ENCODE results near the gene KCNC2.

The KCNC2 gene

GRCh38 chr12:75042125-75042524 lies 167.5 kb downstream of the KCNC2 start:
- no peaks in the 10 kb centered on the region for H3K27me3 ChIP-seq (ENCODE audit: insufficient read depth, poor library complexity, severe bottlenecking)
- TF ChIP-seq POLR2AphosphoS5 (IDR thresholded peaks at IDR 0.05; ENCODE audit: low read depth) (no peak), SPI1 (IDR thresholded peaks at IDR 0.05; ENCODE audit: borderline replicate concordance, low read depth) (no peak), REST (IDR thresholded peaks at IDR 0.05; ENCODE audit: insufficient replicate concordance, low read depth) (no peak), CTCF (IDR thresholded peaks at IDR 0.05; ENCODE audit: insufficient read depth, low read length) (no peak), GABPA (IDR thresholded peaks at IDR 0.05; ENCODE audit: low read depth) (no peak)
- no peak overlapping the region for H3K27ac ChIP-seq (replicated peaks)
- no peak for DNase-seq (ENCODE audit: low read depth in 1 of 2, low spot score in 1 of 2)
- H3K4me3 ChIP-seq (replicated peaks; ENCODE audit: insufficient read depth, low read length): no peak overlapping the region

- H3K27ac ChIP-seq (replicated peaks): no peak overlapping the region
- H3K4me3 ChIP-seq (replicated peaks; ENCODE audit: insufficient read depth, low read length): no peak overlapping the region
- no peaks in the 10 kb centered on the region for H3K27me3 ChIP-seq (ENCODE audit: insufficient read depth, poor library complexity, severe bottlenecking)
- no peak for DNase-seq (ENCODE audit: low read depth in 1 of 2, low spot score in 1 of 2)
- no peak for TF ChIP-seq SPI1 (IDR thresholded peaks at IDR 0.05; ENCODE audit: borderline replicate concordance, low read depth)
- TF ChIP-seq CTCF (IDR thresholded peaks at IDR 0.05; ENCODE audit: insufficient read depth, low read length): no peak
- no peak for TF ChIP-seq POLR2AphosphoS5 (IDR thresholded peaks at IDR 0.05; ENCODE audit: low read depth)
- no peak for TF ChIP-seq GABPA (IDR thresholded peaks at IDR 0.05; ENCODE audit: low read depth)
- no peak for TF ChIP-seq REST (IDR thresholded peaks at IDR 0.05; ENCODE audit: insufficient replicate concordance, low read depth)
Measured at GRCh38 chr12:75041472-75041871, 168.2 kb downstream of the KCNC2 start.

- H3K4me3 ChIP-seq (replicated peaks; ENCODE audit: insufficient read depth, low read length): no peak overlapping the region
- H3K27me3 ChIP-seq (ENCODE audit: insufficient read depth, poor library complexity, severe bottlenecking): no peaks in the 10 kb centered on the region
- TF ChIP-seq POLR2AphosphoS5 (IDR thresholded peaks at IDR 0.05; ENCODE audit: low read depth): no peak
- no peak for DNase-seq (ENCODE audit: low read depth in 1 of 2, low spot score in 1 of 2)
- no peak overlapping the region for H3K27ac ChIP-seq (replicated peaks)
Measured at GRCh38 chr12:75020068-75020557, 189.5 kb downstream of the KCNC2 start.

- H3K4me3 ChIP-seq (replicated peaks; ENCODE audit: insufficient read depth, low read length): no peak overlapping the region
- H3K27ac ChIP-seq (replicated peaks): no peak overlapping the region
- no peaks in the 10 kb centered on the region for H3K27me3 ChIP-seq (ENCODE audit: insufficient read depth, poor library complexity, severe bottlenecking)
- TF ChIP-seq SPI1 (IDR thresholded peaks at IDR 0.05; ENCODE audit: borderline replicate concordance, low read depth) (no peak), REST (IDR thresholded peaks at IDR 0.05; ENCODE audit: insufficient replicate concordance, low read depth) (no peak), POLR2AphosphoS5 (IDR thresholded peaks at IDR 0.05; ENCODE audit: low read depth) (no peak), GABPA (IDR thresholded peaks at IDR 0.05; ENCODE audit: low read depth) (no peak), CTCF (IDR thresholded peaks at IDR 0.05; ENCODE audit: insufficient read depth, low read length) (no peak)
- DNase-seq (ENCODE audit: low read depth in 1 of 2, low spot score in 1 of 2): no peak
Measured at GRCh38 chr12:75011120-75011519, 198.5 kb downstream of the KCNC2 start.

All from HL-60 (cell line).